D721Med (cell line): Measurements from ENCODE around the gene MYO5B.
"Not testable (repeated sequence)": the region's sequence is repeated elsewhere in the genome, so short reads cannot be mapped to it uniquely, and the experiment has no call there.

Experiments used
- DNase-seq: peaks from one replicate; pipeline ENCODE4 v3.0.0; 2011; ENCODE audit warnings: low spot score; ENCODE audit not compliant: insufficient read length
- FAIRE-seq: peaks from 2 replicates; lab custom pipeline; 2011; peaks lifted over from hg19 to GRCh38; lab: Jason Lieb, UNC
- CTCF ChIP-seq: IDR thresholded peaks from 2 replicates; pipeline ENCODE4 v1.5.1; 2012; ENCODE audit warnings: mild to moderate bottlenecking, control low read depth; ENCODE audit not compliant: insufficient read depth; ENCODE audit errors: missing control alignments

Gene MYO5B

GRCh38 chr18:49798001-49798400, 396.9 kb downstream of the MYO5B start:
- TF ChIP-seq CTCF = no peak
- FAIRE-seq (no peak), DNase-seq (no peak)

- FAIRE-seq (peak; percentile 71), DNase-seq (no peak)
- no peak for TF ChIP-seq CTCF
These were observed 399.1 kb downstream of the MYO5B start for GRCh38 chr18:49795612-49796552.

GRCh38 chr18:49794743-49795142, 400.2 kb downstream of the MYO5B start:
- no peak for TF ChIP-seq CTCF
- no peak for DNase-seq
- FAIRE-seq = no peak

GRCh38 chr18:49789560-49790134, 405.3 kb downstream of the MYO5B start:
- not testable (repeated sequence) for DNase-seq, FAIRE-seq

- DNase-seq (no peak), FAIRE-seq (peak; percentile 55)
- no peak for TF ChIP-seq CTCF
These were observed 406.5 kb downstream of the MYO5B start for GRCh38 chr18:49788327-49788898.

GRCh38 chr18:49786019-49786720, 408.8 kb downstream of the MYO5B start:
- FAIRE-seq = no peak
- TF ChIP-seq CTCF = no peak

More at GRCh38 chr18:49786019-49786720, 408.8 kb downstream of the MYO5B start:
- no peak for DNase-seq
